ENCODE results near the gene AATF.

AATF gene, protein sequence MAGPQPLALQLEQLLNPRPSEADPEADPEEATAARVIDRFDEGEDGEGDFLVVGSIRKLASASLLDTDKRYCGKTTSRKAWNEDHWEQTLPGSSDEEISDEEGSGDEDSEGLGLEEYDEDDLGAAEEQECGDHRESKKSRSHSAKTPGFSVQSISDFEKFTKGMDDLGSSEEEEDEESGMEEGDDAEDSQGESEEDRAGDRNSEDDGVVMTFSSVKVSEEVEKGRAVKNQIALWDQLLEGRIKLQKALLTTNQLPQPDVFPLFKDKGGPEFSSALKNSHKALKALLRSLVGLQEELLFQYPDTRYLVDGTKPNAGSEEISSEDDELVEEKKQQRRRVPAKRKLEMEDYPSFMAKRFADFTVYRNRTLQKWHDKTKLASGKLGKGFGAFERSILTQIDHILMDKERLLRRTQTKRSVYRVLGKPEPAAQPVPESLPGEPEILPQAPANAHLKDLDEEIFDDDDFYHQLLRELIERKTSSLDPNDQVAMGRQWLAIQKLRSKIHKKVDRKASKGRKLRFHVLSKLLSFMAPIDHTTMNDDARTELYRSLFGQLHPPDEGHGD

DNA sequence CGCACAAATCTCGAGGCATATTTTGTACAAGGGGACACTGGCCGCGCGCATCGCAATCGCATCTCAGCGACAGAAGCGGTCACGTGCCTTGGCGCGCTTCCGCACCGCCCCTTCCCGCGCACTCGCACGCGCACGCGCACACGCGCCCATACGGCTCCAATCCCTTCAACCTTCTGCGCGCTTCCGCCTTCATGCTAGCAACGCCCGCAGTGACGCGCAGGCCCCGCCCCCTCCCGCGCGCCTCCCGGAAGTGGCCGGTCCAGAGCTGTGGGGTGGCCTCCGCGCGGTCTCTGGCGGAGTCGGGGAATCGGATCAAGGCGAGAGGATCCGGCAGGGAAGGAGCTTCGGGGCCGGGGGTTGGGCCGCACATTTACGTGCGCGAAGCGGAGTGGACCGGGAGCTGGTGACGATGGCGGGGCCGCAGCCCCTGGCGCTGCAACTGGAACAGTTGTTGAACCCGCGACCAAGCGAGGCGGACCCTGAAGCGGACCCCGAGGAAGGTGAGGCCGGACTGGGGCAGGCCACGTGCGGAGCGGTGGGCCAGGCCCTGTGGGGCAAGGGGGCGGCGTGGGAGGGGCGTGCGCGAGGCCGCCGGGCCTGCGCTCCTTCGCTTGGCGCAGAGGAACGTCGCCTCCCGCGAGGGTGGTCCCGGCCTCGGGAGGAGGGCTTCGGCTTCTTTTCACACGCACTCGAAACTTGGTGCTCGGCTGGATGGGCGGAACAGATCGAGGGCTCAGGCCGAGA, at the start of gene AATF:
Gene AATF, plus strand, starts transcription at position 238 of the 744 bp plus-strand sequence. Its CDS starts 172 bp downstream, at position 410.
- peak; percentile 97 for DNase-seq
- Mint-ChIP-seq H3K27ac (peak within 1 kb of the TSS; percentile 99 to 100), H3K4me3 (peak within 1 kb of the TSS; percentile 93 to 100), H3K4me1 (peaks cover 67% of the 10 kb centered on the region), H3K27me3 (peaks cover 40% of the 10 kb centered on the region), H3K9me3 (no peaks in the 10 kb centered on the region)
- ATAC-seq, result peak; percentile 99

DNA sequence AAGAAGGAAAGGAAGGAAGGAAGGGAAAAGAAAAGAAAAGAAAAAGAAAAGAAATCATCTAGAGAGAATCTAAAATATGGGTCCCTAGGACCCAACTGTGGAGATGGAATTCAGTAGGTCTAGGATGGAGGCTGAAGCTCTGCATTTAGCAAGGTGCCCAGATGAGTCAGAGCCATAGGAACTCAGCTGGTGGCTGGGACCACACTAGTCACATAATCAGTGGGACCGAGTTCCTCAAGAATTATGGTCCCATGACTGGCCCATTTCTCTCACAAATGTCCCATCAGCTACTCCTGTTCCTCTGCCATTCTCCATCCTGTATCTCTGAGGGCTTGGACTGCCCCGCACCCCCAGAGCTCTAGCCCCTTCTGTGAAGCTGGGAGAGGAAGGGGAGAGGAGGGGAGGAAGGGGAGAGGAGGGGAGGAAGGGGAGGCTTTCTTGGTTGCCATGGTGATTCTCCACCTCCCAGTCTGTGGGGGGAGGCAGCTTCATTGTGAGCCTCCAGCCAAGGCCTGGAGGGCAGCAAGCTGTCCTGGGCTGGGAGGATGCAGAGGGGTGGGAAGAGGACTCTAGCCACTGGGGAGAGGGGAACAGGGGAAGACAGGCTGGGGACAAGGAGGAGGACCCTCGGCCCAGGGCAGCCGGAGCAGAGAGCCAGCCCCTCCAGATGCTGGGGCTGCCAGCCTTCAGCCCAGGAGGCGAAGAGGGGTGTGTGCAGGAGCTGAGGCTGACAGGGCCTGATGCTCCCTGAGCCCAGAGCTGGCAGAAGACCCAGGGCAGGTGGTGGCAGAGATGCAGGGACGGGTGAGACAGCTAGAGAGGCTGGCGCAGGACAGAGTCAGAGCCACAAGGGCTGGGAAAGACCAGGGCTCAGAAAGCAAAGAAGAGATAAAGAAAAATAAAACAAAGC, 49.2 kb upstream of the AATF start:
- no peak for ATAC-seq
- Mint-ChIP-seq H3K4me1 (no peaks in the 10 kb centered on the region), H3K27me3 (peaks cover 25% of the 10 kb centered on the region), H3K4me3 (no peak overlapping the region), H3K27ac (peak overlapping the region in 1 of 2 donors; percentile 50), H3K9me3 (no peaks in the 10 kb centered on the region)
- no peak for DNase-seq

DNA sequence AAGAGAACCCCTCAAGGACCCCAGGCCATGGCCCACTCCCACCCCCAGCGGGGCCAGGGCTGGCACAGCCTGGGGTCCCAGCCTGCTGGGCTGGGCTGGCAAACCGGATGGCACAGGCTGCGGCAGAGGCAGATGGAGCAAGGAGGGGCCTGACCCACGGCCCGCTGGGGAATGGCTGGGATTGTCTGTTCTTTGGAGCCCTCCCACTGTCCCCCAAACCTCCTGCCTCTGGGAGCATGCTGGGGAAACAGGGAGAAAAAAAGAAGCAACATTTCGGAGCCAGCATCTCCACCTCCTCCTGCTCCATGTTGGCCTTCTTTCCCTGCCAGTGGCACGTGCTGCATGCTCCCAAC, 48.6 kb upstream of the AATF start:
- H3K9me3 Mint-ChIP-seq, result no peaks in the 10 kb centered on the region
- DNase-seq, result no peak
- H3K27ac Mint-ChIP-seq, result no peak overlapping the region
- no peak for ATAC-seq
- no peaks in the 10 kb centered on the region for H3K4me1 Mint-ChIP-seq
- H3K27me3 Mint-ChIP-seq, result peaks cover 19% of the 10 kb centered on the region
- no peak overlapping the region for H3K4me3 Mint-ChIP-seq

DNA sequence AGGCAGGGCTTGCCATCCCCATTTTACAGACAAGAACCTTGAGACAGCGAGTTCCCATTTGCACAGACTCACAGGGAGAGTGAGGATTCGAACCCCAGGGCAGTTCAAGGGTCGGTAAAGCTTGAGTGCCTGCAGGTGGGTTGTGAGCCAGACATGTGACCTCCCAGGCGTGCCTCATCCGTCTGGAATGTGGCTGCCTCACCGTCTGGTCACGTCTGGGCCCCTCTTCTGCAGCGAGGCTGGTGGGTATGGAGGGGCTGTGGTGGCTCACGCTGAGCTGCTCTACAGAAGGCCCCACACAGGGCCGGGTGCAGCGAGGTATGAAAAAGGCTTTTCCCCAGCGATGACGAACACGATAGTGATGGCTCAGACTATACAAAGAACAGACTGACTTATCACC, 47.2 kb upstream of the AATF start:
- DNase-seq (no peak), ATAC-seq (no peak)
- Mint-ChIP-seq H3K4me1 (no peaks in the 10 kb centered on the region), H3K27me3 (peaks cover 23% of the 10 kb centered on the region), H3K27ac (no peak overlapping the region), H3K4me3 (no peak overlapping the region), H3K9me3 (no peaks in the 10 kb centered on the region)

DNA sequence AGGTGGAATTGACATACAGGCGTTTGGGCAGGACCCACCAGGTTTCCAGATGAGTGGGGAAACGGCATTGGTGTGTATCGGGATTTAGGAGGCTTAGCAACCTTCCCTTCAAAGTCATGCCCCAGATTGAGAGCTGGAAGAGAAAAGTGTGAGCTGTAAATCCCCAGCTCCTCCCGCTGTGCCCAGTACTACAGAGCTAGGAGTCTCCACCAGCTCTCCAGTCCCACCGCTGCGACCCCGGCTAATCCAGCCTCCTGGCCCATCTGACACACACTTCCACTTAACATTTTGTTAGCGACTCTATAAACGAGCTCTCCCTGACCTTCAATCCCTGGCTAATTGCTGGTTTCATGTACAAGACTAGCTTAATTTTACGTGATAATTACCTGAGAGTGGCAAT, 41.3 kb upstream of the AATF start:
- peaks cover 61% of the 10 kb centered on the region for H3K27me3 Mint-ChIP-seq

DNA sequence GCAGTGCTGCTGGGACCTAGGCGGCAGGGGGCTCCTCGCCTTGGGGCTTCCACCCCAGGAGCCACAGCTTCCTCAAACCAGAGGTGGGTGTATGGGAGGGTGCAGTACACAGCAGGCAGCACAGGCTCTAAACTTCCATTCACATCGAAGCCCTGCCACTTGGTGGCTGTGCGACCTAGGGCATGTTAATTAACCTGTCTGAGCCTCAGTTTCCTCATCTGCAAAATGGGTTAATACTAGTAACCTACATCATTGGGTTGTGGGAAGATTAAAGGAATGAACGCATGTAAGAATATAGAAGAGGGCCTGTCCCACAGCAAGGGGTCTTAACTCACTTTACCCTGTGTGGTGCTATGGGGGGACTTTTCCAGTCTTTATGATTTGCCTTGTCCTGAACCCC, 38.2 kb upstream of the AATF start:
- peaks cover 67% of the 10 kb centered on the region for H3K27me3 Mint-ChIP-seq
- no peak for ATAC-seq

More for the DNA sequence above, 41.3 kb upstream of the AATF start:
- DNase-seq, result no peak
- Mint-ChIP-seq H3K4me1 (no peaks in the 10 kb centered on the region), H3K27ac (no peak overlapping the region), H3K9me3 (no peaks in the 10 kb centered on the region), H3K4me3 (no peak overlapping the region)
- no peak for ATAC-seq

DNA sequence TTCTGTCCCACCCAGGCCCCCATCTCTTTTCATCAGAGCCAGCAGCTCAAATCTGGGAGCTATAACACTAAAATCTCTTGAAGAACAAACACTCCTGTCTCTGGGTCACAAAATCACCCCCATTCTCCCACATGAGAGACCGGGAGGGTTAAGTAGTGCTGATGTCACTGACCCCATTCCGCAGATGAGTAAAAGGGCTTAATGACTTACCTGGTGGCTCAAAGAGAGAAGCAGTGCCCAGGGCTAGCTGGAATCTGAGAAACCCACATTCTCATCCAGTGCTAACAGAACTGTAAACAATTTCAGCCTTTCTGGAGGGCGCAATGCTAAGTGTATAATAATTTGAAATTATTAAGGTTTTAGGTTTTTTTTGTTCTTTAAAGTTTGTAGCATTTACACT, 37.8 kb upstream of the AATF start:
- peaks cover 71% of the 10 kb centered on the region for H3K27me3 Mint-ChIP-seq

More for the DNA sequence above, 38.2 kb upstream of the AATF start:
- Mint-ChIP-seq H3K9me3 (no peaks in the 10 kb centered on the region), H3K27ac (no peak overlapping the region), H3K4me1 (no peaks in the 10 kb centered on the region), H3K4me3 (no peak overlapping the region)
- no peak for DNase-seq

DNA sequence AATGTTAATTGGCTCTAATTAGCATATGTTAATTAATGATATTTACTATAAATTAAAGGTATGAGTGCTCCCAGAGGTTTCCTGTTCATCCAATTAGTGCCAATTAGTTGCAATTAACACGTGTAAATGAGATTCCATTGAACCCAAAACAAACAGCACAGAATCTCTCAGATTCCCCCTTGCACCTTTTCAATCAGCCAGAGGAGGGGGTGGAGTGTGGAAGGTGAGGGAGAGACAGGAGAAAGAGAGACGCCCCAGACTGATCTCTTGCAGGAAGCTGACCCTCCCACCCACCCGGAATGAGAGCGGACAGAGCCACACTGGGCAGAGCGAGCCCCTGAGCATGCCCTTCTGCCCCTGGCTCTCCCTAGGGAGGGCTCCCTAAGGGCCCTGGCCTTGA, 35.6 kb upstream of the AATF start:
- DNase-seq (no peak), ATAC-seq (no peak)
- Mint-ChIP-seq H3K9me3 (no peaks in the 10 kb centered on the region), H3K4me3 (no peak overlapping the region), H3K27me3 (peaks cover 62% of the 10 kb centered on the region), H3K27ac (no peak overlapping the region), H3K4me1 (peaks cover 4% of the 10 kb centered on the region)

More for the DNA sequence above, 37.8 kb upstream of the AATF start:
- no peaks in the 10 kb centered on the region for H3K4me1 Mint-ChIP-seq
- no peak for DNase-seq
- no peak overlapping the region for H3K27ac Mint-ChIP-seq
- no peak overlapping the region for H3K4me3 Mint-ChIP-seq
- no peak for ATAC-seq
- H3K9me3 Mint-ChIP-seq, result no peaks in the 10 kb centered on the region

DNA sequence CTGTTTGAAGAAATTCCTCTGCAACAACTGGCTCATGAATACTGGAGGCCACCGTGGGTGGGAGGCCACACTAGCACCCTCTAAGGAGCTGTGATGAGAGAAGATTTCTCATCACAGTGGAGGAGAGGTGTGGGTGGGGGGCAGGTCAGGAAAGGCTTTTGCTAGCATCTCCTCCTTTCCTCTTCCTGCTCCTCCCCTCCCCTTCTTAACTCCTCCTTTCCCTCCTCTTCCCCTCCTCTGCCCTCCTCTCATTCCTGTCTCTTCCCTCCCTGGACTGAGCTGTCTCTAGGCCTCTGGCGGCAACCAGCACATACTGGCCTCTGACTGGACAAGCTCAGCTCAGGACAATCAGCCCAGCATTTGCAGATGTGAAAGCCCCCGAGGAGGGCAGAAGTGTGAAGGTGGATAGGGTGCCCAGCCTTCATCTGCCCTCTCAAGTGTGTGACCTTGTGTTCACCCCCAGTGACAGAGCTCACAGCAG, 30.5 kb upstream of the AATF start:
- Mint-ChIP-seq H3K4me3 (no peak overlapping the region), H3K27me3 (peaks cover 70% of the 10 kb centered on the region), H3K9me3 (no peaks in the 10 kb centered on the region), H3K27ac (no peak overlapping the region), H3K4me1 (peaks cover 31% of the 10 kb centered on the region)
- ATAC-seq (no peak), DNase-seq (no peak)

DNA sequence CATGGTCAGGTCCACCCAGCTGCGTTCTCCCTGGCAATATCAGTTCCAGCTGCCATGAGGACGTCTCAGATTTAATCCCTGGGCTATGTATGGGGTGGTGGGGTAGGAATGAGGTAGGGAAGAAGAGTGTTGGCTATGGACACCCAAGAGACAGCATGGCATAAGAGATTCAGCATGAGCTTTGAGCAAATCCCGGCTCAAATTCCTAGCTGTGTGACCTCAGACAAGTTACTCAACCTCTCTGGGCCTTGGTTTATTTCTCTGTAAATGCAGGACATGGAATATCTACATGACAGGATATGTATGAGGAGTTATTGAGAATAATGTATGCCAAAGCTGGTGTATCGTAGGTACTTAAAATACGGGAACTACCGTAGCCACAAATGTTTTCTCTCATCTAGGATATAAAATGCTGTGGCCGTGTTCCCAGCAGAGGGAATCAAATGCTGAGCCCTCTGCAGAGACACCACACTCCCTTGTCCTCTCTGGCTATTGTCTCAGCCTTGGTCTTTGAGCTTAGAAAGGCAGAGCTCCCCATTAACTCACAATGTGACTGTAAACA, 29.3 kb upstream of the AATF start:
- no peak overlapping the region for H3K27ac Mint-ChIP-seq
- H3K4me1 Mint-ChIP-seq, result peaks cover 31% of the 10 kb centered on the region
- peaks cover 76% of the 10 kb centered on the region for H3K27me3 Mint-ChIP-seq

DNA sequence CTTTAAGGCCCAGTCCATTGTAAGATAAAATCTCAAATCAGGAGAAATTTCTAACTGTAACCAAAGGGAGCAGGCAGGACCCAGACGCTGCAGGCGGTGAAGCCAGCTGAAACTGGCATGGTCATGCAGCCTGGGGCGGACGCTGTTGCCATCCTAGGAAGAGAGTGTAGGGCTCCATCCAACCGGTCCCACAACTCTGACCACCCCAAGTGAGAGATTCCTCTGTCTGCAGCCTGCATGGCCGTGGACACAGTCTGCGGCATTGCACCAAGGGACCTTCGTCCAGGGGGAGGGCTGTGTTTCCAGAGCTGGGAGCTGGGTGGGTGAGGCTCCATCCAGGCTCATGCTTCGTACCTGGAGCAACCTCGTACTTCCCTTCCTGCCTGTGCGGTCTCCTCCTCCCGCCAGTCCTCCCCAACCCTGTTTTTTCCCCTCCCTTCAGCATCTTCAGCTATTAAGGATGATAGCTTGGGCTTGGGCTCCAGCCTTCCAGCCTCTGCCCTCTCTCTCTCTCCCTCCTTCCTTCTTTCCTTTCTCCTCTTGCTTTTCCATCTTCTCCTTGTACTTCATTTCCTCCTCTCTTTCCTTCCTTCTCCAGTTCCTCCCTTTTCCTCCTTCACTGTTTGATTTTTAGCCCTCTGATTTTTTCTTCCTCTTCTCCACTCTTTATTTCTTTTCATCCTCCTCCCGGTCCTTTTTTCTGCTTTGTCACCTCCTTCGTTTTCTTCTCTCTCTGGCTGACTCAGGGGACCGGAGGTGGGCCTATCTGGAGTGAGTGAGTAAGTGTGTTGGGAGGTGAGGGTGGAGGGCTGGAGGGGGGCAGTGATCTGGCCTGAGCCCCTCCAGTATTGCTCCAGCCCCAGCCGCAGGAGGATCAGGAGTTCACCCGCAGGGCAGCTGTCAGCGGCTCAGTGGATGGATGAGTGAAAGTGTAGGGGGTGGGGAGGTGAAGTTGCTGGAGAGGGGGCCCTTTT, 28.4 kb upstream of the AATF start:
- peaks cover 82% of the 10 kb centered on the region for H3K27me3 Mint-ChIP-seq
- H3K4me3 Mint-ChIP-seq, result peak overlapping the region; percentile 43 to 65
- peaks cover 31% of the 10 kb centered on the region for H3K4me1 Mint-ChIP-seq
- no peaks in the 10 kb centered on the region for H3K9me3 Mint-ChIP-seq
- peak overlapping the region; percentile 85 to 91 for H3K27ac Mint-ChIP-seq
- ATAC-seq, result peak; percentile 32
- DNase-seq, result no peak

More for the DNA sequence above, 29.3 kb upstream of the AATF start:
- Mint-ChIP-seq H3K4me3 (no peak overlapping the region), H3K9me3 (no peaks in the 10 kb centered on the region)
- DNase-seq, result no peak
- no peak for ATAC-seq

DNA sequence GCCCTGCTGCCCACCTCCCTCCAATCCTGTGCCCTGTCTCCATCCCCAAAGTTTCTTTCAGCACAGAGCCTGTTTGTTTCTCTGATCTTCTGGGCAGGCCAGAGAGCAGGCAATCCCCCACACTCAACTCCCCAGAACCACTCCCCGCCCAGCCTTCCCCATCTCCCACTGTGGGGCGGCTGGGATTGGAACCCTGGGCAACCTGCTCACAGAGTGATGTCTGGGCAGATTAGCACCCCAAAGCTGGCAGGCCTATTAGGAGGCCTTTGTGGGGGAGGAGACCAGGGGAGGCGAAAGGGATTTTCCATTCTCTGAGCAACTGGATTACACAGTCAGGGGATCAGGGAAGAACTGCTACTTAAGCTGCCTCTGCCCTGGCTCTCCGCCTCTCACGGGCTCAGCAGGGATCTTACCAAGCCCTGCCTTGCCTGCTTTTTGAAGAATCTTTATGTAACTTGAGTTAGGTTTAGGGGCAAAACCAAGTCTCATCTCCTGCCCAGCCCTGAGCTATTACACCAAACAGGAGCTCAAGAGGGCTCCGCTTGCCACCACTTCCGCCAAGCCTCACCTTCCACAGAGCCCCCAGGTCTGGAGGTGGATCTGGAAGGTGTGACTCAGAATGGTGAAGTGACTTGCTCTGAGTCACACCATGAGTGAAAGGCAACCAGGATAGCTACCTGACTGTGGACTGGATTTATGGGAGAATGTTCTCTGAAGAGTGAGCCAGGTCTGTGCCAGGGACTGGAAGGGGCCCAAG, 27.5 kb upstream of the AATF start:
- H3K27ac Mint-ChIP-seq, result peak overlapping the region; percentile 64 to 85
- peak overlapping the region; percentile 32 to 65 for H3K4me3 Mint-ChIP-seq
- H3K4me1 Mint-ChIP-seq, result peaks cover 31% of the 10 kb centered on the region
- DNase-seq (peak; percentile 57 to 75), ATAC-seq (peak; percentile 96)
- peaks cover 82% of the 10 kb centered on the region for H3K27me3 Mint-ChIP-seq
- no peaks in the 10 kb centered on the region for H3K9me3 Mint-ChIP-seq

DNA sequence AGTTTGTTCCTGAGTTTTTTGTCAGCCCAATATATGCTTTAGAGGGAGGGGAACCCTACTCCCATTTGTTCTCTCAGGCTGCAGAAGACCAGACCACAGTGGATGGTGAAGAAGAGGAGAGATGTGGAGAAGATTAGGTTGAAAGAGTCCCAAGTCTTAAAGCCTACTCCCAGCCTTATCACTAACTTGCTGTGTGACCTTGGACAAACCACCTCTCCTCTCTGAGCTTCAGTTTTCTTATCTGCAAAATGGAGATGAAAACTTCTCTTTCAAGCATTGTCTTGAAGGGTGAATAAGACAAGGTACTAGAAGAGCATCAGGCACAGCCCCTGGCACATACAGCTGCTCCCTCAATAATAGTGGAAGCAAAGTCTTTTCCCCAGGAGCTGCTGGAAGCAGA, 26.6 kb upstream of the AATF start:
- peaks cover 83% of the 10 kb centered on the region for H3K27me3 Mint-ChIP-seq
- ATAC-seq (no peak), DNase-seq (no peak)
- H3K4me3 Mint-ChIP-seq, result no peak overlapping the region
- no peaks in the 10 kb centered on the region for H3K9me3 Mint-ChIP-seq
- H3K4me1 Mint-ChIP-seq, result peaks cover 31% of the 10 kb centered on the region
- H3K27ac Mint-ChIP-seq, result no peak overlapping the region
